Tibial nerve (tissue), 4 donors: ENCODE measurements around the gene TC2N. TPM values are rescaled to one million over a fixed set of nuclear protein-coding genes. Genes with fewer than 3 reads are reported as not detected.
"Not testable (repeated sequence)": the region's sequence is repeated elsewhere in the genome, so short reads cannot be mapped to it uniquely, and the experiment has no call there.

Source experiments
- DNase-seq, 2 donors: peaks; one replicate each; pipeline ENCODE4 v3.0.0-alpha.2; 2019; ENCODE audit warnings: low spot score in 2 of 2
- H3K27ac ChIP-seq, 4 donors: fragments of 200-600 bp; sonication (generic) in 3 of 4; one replicate each; pipeline ENCODE4 v1.5.1; 2017 to 2019; ENCODE audit warnings: mild to moderate bottlenecking in 1 of 4
- H3K27me3 ChIP-seq, 2 donors: fragments of 200-600 bp; sonication (generic) in 1 of 2; one replicate each; pipeline versions ENCODE4 v1.5.1 to v1.6.0; 2017 to 2019
- H3K36me3 ChIP-seq, 3 donors: fragments of 200-600 bp; sonication (generic); one replicate each; pipeline ENCODE4 v1.5.1; 2018 to 2019
- H3K4me1 ChIP-seq, 4 donors: fragments of 200-600 bp; sonication (generic) in 3 of 4; one replicate each; pipeline ENCODE4 v1.5.1; 2017 to 2019
- H3K4me3 ChIP-seq, 4 donors: fragments of 200-600 bp; sonication (generic) in 3 of 4; one replicate each; pipeline ENCODE4 v1.5.1; 2017 to 2019; ENCODE audit warnings: mild to moderate bottlenecking in 1 of 4, moderate library complexity in 1 of 4
- H3K9me3 ChIP-seq, 4 donors: fragments of 200-600 bp; sonication (generic) in 3 of 4; one replicate each; pipeline ENCODE4 v1.5.1; 2017 to 2019
- CTCF ChIP-seq, 5 experiments: fragments of 200-600 bp in 3 of 5; fragments of 450-650 bp in 2 of 5; sonication (generic) in 3 of 5; IDR thresholded peaks; one replicate each; pipeline ENCODE4 v1.5.1; 2016 to 2019; ENCODE audit warnings: antibody characterized with exemption in 5 of 5, mild to moderate bottlenecking in 3 of 5, moderate library complexity in 2 of 5
- EP300 ChIP-seq, 2 donors: sonication (generic); formaldehyde crosslinking; IDR thresholded peaks; one replicate each; pipeline ENCODE4 v1.6.1; 2017; ENCODE audit warnings: antibody characterized with exemption in 2 of 2, mild to moderate bottlenecking in 1 of 2
- POLR2A ChIP-seq, 2 donors: fragments of 450-650 bp; IDR thresholded peaks; one replicate each; pipeline ENCODE4 v1.6.1; 2017; ENCODE audit warnings: antibody characterized with exemption in 2 of 2, mild to moderate bottlenecking in 2 of 2, moderate library complexity in 2 of 2
- WGBS, 2 donors: methylation state at CpG; one replicate each; pipeline ENCODE4 v1.1.5; 2018; 5-methylcytosine and 5-hydroxymethylcytosine counted together
- total RNA-seq, 4 donors: library from RNA; depleted of rRNA; stranded (reverse); fragments of >200 nt; gene quantifications; one replicate each; pipeline ENCODE4 v1.1.0, GENCODE V29; 2016

Gene TC2N
- total RNA-seq, 4 donors from 2014 or later, result 23.4 to 35.2 (median 25.7) TPM

GRCh38 chr14:91743305-91743653 is 124.1 kb downstream of the TC2N start:
- H3K9me3 ChIP-seq, result no peaks in the 10 kb centered on the region
- TF ChIP-seq POLR2A (IDR thresholded peaks at IDR 0.05) (no peak), EP300 (IDR thresholded peaks at IDR 0.05) (no peak), CTCF (IDR thresholded peaks at IDR 0.05) (no peak)
- no peaks in the 10 kb centered on the region for H3K36me3 ChIP-seq
- no peak for DNase-seq
- H3K4me1 ChIP-seq, result no peaks in the 10 kb centered on the region
- H3K27me3 ChIP-seq, result no peaks in the 10 kb centered on the region
- no peak overlapping the region for H3K4me3 ChIP-seq
- 89 to 90% methylated on average over 2 of the region's 2 CpGs for WGBS, 2 donors
- H3K27ac ChIP-seq, result no peak overlapping the region

GRCh38 chr14:91742621-91743304 is 124.6 kb downstream of the TC2N start:
- no peak overlapping the region for H3K27ac ChIP-seq
- TF ChIP-seq CTCF (IDR thresholded peaks at IDR 0.05) (no peak), POLR2A (IDR thresholded peaks at IDR 0.05) (no peak), EP300 (IDR thresholded peaks at IDR 0.05) (no peak)
- no peaks in the 10 kb centered on the region for H3K36me3 ChIP-seq
- no peaks in the 10 kb centered on the region for H3K4me1 ChIP-seq
- no peaks in the 10 kb centered on the region for H3K9me3 ChIP-seq
- H3K4me3 ChIP-seq, result no peak overlapping the region
- H3K27me3 ChIP-seq, result no peaks in the 10 kb centered on the region
- DNase-seq, result no peak
- WGBS, 2 donors, result 88 to 89% methylated on average over 1 of the region's 1 CpG

- 92 to 94% methylated on average over 2 of the region's 2 CpGs for WGBS, 2 donors
- not testable (repeated sequence) for H3K9me3 ChIP-seq, H3K4me3 ChIP-seq, H3K4me1 ChIP-seq, H3K27ac ChIP-seq, H3K36me3 ChIP-seq, H3K27me3 ChIP-seq, DNase-seq
These were observed 127.5 kb downstream of the TC2N start for GRCh38 chr14:91739867-91740266.

GRCh38 chr14:91737619-91738018 is 129.7 kb downstream of the TC2N start:
- H3K27me3 ChIP-seq, result no peaks in the 10 kb centered on the region
- TF ChIP-seq CTCF (IDR thresholded peaks at IDR 0.05) (no peak), POLR2A (IDR thresholded peaks at IDR 0.05) (no peak), EP300 (IDR thresholded peaks at IDR 0.05) (no peak)
- H3K4me3 ChIP-seq, result no peak overlapping the region
- peaks cover 0 to 4% (median 0%) of the 10 kb centered on the region in 4 donors for H3K9me3 ChIP-seq
- H3K36me3 ChIP-seq, result no peaks in the 10 kb centered on the region
- DNase-seq, result no peak
- no peak overlapping the region for H3K27ac ChIP-seq
- no peaks in the 10 kb centered on the region for H3K4me1 ChIP-seq
- WGBS, 2 donors, result 93 to 96% methylated on average over 5 of the region's 5 CpGs

- no peak for DNase-seq
- H3K36me3 ChIP-seq, result no peaks in the 10 kb centered on the region
- TF ChIP-seq POLR2A (IDR thresholded peaks at IDR 0.05) (no peak), EP300 (IDR thresholded peaks at IDR 0.05) (no peak), CTCF (IDR thresholded peaks at IDR 0.05) (no peak)
- no peaks in the 10 kb centered on the region for H3K27me3 ChIP-seq
- WGBS, 2 donors, result 10 to 12% methylated on average over 2 of the region's 2 CpGs
- H3K4me3 ChIP-seq, result no peak overlapping the region
- H3K27ac ChIP-seq, result no peak overlapping the region
- H3K9me3 ChIP-seq, result peaks cover 0 to 4% (median 0%) of the 10 kb centered on the region in 4 donors
- H3K4me1 ChIP-seq, result no peaks in the 10 kb centered on the region
These were observed 134.4 kb downstream of the TC2N start for GRCh38 chr14:91732859-91733477.
